CD4-positive, alpha-beta T cell treated with Interleukin-2 at 100 ng/mL for 4 hours (primary cell): ENCODE data around the gene ZNF808.
"Not testable (repeated sequence)": the region's sequence is repeated elsewhere in the genome, so short reads cannot be mapped to it uniquely, and the experiment has no call there.

Source experiments
- DNase-seq: peaks from one replicate; pipeline ENCODE4 v3.0.0-alpha.2; 2020; ENCODE audit warnings: low spot score

ZNF808 gene

DNA sequence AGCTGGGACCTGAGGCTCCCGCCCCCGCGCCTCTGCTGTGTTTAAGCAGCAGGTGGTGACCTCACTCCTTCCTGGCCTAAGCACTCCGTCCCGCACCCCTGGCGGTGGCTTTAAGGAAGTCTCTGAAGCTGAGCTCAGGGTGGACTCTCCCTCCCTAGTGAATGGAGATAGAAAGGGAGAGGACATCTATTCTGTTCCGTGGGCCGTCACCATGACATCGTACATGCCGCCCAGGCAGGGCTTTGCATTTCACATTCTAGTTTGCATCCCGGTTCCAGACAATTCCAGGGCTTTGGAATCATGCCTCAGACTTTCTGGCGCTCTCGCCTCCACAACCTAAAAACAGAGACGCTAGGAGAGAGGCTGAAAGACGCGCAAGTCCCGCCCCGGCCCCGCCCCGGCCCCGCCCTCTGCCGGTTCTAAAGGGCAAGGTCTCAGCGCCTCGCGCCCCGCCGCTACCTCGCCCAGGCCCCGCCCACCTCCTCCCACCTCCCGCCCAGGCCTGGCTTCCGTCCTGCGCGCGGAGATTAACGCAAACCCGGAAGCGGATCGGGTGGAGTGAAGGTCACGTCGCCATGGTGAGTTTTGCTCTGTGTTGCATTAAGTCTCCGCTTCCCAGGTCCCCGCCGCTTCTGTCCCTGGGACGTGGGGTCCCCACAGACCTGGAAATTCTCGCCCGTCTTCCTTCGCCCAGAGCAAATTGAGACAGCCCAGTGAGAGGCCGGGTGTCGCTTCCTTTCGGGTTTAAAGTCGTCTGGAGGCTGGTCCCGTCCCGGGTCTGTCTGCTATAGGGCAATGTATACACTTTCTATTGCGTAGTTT, at the start of gene ZNF808:
Gene ZNF808, plus strand, starts transcription at position 535 of the 822 bp plus-strand sequence. CDS start 15,617 bp downstream, outside the sequence.
- DNase-seq: peak; percentile 96

DNA sequence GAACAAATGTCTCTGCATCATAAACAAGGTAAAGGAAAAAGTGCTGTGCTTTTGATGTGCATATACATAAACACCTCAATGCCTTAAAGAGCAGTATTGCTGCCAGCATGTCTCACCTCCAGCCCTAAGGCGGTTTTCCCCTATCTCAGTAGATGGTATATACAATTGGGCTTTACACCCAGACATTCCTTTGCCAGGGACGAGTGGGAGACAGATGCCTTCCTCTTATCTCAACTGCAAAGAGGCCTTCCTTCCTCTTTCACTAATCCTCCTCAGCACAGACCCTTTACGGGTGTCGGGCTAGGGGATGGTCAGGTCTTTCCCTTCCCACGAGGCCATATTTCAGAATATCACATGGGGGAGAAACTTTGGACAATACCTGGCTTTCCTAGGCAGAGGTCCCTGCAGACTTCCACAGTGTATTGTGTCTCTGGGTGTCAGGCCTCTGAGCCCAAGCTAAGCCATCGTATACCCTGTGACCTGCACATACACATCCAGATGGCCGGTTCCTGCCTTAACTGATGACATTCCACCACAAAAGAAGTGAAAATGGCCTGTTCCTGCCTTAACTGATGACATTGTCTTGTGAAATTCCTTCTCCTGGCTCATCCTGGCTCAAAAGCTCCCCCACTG, 43.2 kb upstream of the ZNF808 start:
- not testable (repeated sequence) for DNase-seq

DNA sequence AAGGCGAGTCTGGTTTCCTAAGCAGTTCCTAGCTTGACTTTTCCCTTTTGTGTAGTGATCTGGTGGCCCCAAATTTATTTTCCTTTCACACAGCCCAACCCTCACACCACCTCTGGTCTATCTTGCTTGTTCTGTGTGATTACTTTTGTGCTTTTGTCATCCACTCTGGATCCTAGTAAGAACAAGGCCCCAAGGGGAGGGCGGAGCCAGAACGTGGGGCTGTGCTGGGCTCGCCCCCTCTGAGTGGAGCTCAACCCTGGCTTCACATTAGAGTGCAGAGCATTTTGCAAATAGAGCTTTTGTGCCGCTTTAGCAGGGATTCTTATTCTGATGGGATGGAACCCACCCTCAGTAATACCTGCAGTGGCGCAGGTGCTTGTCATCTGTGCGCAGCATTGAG, 42.4 kb upstream of the ZNF808 start:
- DNase-seq: not testable (repeated sequence)

DNA sequence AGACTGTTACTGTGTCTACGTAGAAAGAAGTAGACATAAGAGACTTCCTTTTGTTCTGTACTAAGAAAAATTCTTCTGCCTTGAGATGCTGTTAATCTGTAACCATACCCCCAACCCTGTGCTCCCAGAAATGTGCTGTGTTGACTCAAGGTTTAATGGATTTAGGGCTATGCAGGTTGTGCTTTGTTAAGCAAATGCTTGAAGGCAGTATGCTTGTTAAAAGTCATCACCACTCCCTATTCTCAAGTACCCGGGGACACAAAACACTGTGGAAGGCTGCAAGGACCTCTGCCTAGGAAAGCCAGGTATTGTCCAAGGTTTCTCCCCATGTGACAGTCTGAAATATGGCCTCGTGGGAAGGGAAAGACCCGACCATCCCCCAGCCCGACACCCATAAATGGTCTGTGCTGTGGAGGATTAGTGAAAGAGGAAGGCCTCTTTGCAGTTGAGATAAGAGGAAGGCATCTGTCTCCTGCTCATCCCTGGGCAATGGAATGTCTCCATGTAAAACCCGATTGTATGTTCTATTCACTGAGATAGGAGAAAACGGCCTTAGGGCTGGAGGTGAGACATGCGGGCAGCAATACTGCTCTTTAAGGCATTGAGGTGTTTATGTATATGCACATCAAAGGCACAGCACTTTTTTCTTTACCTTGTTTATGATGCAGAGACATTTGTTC, 41.8 kb upstream of the ZNF808 start:
- DNase-seq: not testable (repeated sequence)

DNA sequence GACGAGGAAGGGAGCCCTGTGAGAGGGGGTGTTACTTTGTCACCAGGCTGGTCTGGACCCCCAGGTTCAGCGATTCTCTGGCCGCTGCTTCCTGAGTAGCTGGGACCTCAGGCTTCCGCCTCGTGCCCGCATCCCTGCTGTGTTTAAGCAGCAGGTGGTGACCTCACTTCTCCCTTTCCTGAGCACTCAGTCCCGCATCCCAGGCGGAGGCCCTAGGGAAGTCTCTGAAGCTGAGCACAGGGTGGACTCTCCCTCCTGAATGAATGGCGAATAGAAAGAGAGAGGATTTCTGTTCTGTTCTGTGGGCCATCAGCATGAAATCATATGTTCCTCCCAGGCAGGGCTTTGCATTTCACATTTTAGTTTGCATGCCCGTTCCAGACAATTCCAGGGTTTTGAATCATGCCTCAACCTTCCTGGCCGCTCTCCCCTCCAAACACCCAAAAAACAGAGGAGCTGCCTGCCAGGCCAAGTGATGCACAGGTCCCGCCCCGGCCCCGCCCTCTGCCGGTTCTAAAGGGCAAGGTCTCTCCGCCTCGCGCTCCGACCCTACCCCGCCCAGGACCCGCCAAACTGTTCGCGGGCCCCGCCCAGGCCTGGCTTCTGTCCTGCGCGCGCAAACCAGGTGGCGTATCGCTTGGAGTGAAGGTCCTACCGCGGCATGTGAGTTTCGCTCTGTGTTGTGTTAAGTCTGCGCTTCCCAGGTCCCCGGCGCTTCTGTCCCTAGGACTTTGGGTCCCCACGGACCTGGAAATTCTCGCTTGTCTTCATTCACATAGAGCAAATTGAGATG, 35.1 kb upstream of the ZNF808 start:
- DNase-seq: no peak

DNA sequence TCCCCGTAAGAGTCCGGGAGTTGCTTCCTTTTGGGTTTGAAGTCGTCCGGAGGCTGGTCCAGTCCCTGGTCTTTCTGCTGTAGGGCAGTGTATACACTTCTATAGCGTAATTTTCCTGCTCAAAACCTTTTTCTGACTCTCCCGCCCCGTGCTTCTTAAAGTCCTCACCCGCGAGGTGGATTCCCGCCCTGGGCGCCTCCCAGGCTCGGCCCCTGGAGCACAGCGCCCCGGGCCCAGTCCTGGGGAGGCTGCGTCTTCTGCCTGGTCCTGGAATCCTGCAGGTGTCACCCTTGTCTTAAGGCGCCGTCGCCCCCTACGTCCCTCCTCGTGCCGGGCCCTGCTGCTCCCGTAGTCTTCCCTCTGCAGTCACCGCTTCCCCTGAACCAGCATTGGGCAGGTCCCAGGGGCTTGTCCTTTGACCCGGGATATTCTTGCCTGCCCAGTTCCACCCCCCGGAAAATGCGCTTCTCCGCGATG, 34.4 kb upstream of the ZNF808 start:
- no peak for DNase-seq

DNA sequence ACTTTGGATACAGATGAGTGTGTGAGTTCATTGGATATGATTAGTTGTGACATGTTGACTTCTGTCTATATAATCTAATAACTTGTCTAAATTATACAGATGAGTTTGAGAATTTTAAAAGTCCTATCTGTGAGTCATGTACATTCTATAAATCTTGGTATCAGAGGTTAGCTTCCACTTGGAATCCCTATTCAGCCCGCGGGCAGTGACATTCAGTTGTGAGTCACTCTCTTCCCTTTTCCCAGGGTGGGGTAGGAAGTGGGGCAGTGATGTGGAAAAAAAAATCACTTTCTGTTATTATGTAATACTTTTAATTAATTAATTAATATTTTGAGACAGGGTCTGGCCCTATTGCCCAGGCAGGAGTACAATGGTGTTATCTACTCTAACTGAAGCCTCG, 33.0 kb upstream of the ZNF808 start:
- DNase-seq: no peak

DNA sequence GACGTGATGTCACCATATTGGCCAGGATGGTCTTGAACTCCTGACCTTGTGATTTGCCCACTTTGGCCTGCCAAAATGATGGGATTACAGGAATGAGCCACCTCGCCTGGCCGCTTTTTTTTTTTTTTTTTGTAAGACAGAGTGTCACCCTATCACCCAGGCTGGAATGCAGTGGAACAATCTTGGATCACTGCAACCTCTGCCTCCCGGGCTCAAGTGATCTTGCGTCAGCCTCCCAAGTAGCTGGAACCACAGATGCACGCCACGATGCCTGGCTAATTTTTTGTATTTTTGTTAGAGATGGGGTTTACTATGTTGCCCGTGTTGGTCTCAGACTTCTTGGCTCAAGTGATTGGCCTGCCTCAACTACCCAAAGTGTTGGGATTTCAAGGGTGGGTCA, 28.9 kb upstream of the ZNF808 start:
- no peak for DNase-seq

DNA sequence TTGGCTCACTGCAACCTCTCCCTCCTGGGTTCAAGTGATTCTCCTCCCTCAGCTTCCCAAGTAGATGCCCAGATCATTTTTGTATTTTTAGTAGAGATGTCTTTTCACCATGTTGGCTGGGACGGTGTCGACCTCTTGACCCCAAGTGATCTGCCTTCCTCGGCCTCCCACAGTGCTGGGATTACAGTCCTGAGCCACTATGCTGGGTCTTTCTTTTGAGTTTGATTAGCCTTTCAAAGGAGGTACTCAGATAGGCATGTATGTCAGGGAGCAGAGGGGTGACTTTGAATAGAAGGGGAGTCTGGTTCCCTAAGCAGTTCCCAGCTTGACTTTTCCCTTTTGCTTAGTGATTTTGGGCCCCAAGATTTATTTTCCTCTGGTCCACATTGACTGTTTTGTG, 27.0 kb upstream of the ZNF808 start:
- not testable (repeated sequence) for DNase-seq

DNA sequence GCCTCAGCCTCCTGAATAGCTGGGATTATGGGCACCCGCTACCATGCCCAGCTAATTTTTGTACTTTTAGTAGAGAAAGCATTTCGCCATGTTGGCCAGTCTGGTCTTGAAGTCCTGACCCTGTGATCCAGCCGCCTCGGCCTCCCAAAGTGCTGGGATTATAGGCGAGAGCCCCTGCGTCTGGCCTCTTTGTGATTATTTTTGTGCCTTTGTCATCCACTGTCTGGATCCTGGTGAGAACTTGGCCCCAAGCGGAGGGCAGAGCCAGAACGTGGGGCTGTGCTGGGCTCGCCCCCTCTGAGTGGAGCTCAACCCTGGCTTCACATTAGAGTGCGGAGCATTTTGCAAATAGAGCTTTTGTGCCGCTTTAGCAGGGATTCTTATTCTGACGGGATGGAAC, 26.5 kb upstream of the ZNF808 start:
- DNase-seq: not testable (repeated sequence)

DNA sequence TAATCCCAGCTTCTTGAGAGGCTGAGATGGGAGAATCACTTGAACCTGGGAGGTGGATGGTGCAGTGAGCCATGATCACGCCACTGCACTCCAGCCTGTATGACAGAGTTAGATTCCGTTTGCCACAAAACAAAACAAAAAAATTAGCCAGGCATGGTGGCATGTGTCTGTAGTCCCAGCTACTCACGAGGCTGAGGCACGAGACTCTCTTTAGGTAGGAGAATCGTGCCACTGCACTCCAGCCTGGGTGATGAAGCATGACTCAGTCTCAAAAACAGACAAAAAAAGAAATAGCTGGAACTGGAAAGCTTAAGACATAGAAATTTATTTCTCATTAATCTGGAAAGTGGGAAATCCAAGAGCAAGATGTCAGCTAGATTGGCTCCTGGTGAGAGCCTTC, 20.2 kb upstream of the ZNF808 start:
- no peak for DNase-seq

DNA sequence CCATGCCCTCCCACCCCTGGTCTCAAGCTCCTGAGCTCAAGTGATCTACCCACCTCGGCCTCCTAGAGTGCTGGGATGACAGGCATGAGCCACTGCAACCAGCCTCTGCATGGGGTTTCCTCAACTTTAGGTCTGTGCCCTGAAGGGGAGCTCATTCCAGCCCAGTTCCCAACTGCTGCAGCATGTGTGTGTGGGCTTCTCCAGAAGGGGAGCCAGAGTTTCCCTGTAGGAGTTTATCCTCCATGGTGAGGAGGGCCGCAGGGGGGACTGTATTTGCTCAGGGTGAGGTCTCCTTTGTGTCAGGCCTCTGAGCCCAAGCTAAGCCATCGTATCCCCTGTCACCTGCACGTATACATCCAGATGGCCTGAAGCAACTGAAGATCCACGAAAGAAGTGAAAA, 11.3 kb upstream of the ZNF808 start:
- DNase-seq: no peak

DNA sequence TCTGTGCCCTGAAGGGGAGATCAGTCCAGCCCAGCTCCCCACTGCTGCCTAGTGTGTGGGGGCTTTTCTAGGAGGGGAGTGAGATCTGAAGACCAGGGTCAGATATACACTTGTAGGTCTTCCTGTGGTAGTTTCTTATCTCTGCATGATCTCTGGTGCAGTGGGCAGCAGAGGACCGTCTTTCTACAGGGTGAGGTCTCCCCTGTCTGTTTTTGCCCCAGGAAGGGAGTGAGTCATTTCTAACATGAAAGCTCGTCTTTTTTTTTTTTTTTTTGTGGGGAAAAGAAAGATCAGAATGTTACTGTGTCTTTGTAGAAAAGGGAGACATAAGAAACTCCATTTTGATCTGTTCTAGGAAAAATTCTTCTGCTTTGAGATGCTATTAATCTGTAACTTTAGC, 8.8 kb upstream of the ZNF808 start:
- DNase-seq: no peak

DNA sequence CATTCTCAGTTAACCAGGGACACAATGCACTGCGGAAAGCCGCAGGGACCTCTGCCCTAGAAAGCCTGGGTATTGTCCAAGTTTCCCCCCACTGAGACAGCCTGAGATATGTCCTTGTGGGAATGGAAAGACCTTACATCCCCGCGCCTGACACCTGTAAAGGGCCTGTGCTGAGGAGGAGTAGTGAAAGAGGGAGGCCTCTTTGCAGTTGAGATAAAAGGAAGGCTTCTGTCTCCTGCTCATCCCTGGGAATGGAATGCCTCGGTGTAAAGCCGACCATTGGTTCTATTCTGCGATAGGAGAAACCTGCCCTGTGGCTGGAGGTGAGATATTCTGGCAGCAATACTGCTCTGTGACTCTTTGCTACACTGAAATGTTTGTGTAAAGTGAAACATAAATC, 8.3 kb upstream of the ZNF808 start:
- not testable (repeated sequence) for DNase-seq

DNA sequence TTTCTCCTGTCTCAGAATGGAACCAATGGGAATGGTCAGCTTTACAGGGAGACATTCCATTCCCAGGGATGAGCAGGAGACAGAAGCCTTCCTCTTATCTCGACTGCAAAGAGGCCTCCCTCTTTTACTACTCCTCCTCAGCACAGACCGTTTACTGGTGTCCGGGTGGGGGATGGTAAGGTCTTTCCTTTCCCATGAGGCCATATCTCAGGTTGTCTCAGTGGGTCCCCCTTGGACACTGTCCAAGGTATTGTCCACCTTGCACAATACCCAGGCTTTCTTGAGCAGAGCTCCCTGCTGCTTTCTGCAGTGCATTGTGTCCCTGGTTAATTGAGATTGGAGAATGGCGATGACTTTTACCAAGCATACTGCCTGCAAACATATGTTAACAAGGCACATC, 7.5 kb upstream of the ZNF808 start:
- no peak for DNase-seq

DNA sequence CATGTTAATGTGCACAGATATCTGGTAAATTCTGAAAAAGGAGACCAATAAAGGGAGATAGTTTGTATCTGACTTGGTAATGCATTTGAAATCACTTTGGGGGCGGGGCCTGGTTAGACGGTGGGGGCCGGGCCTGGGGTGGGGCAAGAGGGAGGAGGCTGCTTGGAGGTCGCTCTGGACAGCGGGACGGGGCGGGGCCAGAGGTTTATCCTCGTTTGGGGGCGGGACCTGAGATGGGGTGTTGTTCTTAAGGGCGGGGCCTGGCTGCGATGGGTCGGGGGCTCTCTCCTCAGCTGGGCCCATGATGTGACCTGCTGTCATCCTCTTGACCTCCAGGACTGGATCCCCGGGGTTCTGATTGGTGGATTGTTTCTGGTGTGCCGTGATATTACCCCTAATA, 4.9 kb upstream of the ZNF808 start:
- DNase-seq: no peak

DNA sequence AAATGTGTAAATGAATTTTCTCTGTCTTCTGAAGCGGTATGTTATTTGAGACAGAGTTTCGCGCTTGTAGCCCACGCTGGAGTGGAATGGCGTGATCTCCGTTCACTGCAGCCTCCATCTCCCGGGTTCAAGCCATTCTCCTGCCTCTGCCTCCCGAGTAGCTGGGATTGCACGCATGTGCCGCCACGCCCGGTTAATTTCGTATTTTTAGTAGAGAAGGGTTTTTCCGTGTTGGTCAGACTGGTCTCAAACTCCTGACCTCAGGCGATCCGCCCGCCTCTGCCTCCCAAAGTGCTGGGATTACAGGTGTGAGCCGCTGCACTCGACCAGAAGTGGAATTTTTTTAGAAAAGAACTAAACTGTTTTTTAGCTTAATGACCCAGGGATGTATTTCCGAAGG, 3.4 kb upstream of the ZNF808 start:
- no peak for DNase-seq

DNA sequence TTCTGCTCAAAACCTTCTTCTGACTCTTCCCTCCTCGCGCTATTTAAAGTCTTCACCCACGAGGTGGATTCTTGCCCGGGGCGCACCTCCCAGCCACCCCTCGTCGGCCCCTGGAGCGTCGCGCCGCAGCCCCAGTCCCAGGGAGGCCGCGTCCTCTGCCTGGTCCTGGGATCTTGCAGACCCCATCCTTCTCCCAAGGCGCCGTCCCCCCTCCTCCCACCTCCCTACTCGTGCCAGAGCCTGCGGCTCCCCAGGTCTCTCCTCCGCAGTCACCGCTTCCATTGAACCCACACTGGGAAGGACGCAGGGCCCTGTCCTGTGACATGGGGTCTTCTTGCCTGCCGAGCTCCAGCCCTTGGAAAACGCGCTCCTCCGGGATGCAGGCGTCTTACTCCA, 486 bp downstream of the ZNF808 start:
- no peak for DNase-seq

DNA sequence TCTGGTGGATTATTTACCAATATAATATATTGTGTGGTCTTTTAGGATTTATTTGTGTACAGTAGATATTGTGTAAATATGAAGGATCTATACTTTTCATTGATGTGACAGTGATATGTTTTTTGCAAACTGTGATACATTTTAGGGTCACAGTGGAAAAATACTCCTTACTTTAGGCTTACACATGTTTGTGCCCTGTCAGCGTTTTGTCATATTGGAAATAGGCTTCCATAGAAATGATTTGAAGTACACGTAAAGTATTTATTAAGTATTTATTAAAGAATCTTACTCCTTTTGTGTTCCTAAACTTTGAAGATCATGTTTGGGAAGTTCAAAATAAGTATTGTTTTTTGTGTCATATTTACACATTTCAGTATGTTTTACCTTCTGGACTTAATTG, 5.0 kb downstream of the ZNF808 start:
- no peak for DNase-seq

DNA sequence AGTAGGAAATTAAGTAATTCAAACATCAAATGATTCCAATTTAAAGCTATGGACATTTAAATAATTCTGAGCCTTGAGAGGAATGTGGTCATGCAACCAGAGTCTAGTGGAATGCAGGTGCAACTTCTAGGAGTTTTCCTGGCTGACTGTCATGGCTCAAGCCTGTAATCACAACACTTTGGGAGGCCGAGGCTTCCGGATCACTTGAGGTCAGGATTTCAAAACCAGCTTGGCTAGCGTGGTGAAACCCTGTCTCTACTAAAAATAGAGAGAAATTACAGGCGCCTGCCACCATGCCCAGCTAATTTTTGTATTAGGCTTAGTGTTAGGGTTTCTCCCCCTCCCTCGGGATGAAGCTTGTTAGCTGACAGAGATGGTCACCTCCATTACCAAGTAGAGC, 6.4 kb downstream of the ZNF808 start:
- DNase-seq: no peak

DNA sequence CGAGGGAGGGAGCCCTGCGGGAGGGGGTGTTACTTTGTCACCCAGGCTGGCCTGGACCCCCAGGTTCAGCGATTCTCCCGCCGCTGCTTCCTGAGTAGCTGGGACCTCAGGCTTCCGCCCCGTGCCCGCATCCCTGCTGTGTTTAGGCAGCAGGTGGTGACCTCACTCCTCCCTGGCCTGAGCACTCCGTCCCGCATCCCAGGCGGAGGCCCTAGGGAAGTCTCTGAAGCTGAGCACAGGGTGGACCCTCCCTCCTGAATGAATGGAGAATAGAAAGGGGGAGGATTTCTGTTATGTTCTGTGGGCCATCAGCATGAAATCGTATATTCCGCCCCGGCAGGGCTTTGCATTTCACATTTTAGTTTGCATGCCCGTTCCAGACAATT, 7.9 kb downstream of the ZNF808 start:
- not testable (repeated sequence) for DNase-seq

DNA sequence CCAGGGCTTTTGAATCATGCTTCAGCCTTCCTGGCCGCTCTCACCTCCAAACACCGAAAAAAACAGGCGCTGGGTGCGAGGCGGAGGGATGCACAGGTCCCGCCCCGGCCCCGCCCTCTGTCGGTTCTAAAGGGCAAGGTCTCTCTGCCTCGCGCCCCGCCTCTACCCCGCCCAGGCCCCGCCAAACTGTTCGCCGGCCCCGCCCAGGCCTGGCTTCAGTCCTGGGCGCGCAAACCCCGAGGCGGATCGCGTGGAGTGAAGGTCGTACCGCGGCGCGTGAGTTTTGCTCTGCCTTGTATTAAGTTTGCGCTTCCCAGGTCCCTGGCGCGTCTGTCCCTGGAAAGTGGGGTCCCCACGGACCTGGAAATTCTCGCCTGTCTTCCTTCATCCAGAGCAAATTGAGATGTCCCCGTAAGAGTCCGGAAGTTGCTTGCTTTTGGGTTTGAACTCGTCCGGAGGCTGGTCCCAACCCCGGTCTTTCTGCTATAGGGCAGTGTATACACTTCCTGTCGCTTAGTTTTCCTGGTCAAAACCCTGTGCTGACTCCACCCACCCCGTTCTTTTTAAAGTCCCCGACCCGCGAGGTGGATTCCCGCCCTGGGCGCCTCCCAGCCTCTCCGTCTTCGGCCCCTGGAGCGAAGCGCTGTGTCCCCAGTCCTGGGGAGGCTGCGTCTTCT, 8.4 kb downstream of the ZNF808 start:
- DNase-seq: peak; percentile 89
